Stimulated activated CD4-positive, alpha-beta T cell treated with anti-CD3 and anti-CD28 coated beads, Interleukin-12 subunit alpha, Interleukin-12 subunit beta, amount 100 ng/mL, for 48 hours (primary cell): ENCODE results near the gene NEK6.

ENCODE experiments used
- DNase-seq, 3 donors: peaks; one replicate each; pipeline ENCODE4 v3.0.0-alpha.2; 2020; ENCODE audit warnings: low read depth in 2 of 3, low spot score in 1 of 3

Gene NEK6

GRCh38 chr9:124340219-124341069 lies 82.7 kb downstream of the NEK6 start:
- DNase-seq: no peak

GRCh38 chr9:124341455-124342170 lies 83.9 kb downstream of the NEK6 start:
- DNase-seq: no peak

DNA sequence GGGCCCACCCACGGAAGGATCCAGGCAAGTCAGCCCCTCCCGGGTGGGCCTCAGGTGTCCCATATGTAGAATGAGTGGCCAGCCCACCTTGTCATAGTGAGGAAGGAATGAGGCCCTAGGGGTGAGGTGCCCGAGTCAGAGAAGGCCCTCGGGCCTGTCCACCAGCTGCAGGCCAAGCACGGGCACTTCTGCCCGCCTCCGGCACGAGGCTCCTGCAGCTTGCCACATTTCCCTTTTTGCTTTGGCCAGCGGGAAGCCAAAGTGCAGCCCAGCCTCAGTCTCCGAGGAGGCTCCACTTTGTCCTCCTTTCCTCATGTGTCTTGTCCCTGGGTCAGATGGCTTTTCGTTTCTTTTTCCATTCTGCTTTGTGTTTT lies 84.6 kb downstream of the NEK6 start:
- no peak for DNase-seq

- no peak for DNase-seq
These were observed 85.2 kb downstream of the NEK6 start for GRCh38 chr9:124342776-124343485.

- DNase-seq: no peak
These were observed 86.0 kb downstream of the NEK6 start for GRCh38 chr9:124343533-124344290.

DNA sequence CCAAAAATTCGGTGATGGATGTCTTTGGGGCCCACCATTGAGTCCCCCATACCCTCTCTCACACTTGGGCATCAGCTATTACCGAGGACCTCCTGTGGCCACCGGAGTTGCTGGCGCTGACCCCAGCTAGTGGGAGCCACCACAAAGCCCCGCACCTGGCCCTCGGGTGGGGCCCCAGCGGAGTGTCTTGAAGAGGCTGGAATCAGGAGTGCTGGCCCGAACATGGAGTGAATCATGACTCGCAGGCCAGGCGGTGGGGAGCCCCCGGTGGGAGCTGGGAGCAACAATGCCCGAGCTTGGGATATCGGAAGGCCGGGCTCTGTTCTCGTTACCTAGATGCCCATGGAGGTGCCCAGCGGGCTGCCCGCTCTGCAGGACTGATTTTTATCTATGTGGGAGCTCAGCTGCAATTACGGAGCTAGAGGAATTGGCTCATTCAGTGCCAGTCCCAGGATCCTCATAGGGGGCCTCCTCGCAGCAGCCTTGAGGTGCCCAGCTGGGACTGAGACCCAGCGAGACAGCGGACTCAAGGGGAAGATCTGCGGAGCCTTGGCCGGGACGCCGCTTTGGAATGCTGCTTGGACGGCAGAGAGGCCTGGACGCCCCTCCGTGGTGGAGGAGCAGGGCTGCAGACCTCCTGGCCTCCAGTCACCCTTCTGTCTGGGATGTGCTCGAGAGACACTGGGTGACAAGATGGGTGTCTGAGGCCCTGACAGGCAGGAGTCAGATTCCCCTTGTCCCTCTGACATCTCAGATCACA lies 86.7 kb downstream of the NEK6 start:
- no peak for DNase-seq

- no peak for DNase-seq
These were observed 87.3 kb downstream of the NEK6 start for GRCh38 chr9:124345063-124345462.

DNA sequence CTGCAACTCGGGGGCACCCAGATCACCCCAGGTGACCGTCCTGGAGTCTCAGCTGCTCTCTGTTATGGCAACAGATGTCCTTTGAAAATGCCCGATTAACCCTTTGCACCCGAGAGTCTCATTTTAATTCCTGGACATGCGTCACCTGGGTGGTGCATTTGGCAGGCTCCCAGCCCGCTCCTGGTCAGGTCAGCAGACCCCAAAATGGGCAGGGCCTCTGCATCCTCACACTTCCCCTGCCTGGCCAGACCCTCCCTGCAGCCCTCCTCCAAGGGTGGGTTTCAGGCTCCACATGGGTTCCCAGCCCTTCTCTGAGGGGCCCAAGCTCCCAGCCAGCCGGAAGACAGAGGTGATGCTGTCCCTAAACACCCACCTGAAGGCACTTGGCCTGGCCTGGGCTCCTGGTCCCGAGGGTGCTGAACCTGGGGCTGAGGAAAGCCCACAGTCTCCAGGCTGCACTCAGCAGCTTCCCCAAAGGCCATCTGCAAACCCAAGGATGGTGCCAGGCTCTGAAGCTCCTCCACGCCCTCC lies 88.1 kb downstream of the NEK6 start:
- DNase-seq: no peak

DNA sequence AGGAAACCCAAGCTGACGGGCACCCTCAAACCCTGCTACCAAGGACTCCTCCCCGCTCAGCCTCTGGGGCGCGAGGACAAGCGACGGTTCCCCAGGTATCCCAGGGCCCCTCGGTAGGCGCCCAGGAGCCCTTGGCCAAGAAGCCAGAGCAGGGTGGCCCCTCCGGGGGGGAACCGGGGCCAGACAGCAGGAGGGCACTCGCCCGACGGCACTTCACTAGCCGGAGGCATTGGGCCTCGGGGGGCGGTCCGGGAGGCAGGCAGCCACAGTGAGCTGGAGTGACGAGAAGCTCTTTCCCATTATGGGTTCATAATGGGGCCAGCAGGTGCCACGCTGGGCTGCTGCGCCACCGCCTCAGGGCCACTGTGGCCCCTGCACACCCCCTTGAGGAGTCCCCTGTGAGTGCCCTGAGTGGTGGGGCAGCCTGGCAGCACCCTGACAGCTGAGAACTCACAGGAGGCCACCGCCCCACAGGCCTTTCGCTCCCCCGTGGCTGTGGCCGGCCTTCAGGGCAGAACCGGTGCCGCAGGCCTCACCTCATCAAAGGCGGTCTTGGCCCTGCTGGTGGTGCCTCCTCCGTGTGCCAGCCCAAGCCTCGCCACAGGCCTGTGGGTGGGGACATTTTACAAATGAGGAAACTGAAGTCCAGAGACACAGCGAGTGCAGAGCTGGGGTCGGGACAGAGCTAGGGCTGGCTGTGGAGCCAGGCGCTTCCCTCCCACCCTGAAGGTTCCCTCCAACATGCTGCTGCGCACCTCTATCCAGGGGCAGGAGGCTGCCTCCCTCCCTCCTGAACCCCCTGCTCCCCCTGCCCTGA lies 88.8 kb downstream of the NEK6 start:
- no peak for DNase-seq

GRCh38 chr9:124347206-124347967 lies 89.6 kb downstream of the NEK6 start:
- no peak for DNase-seq

GRCh38 chr9:124347968-124348358 lies 90.2 kb downstream of the NEK6 start:
- DNase-seq: no peak

- no peak for DNase-seq
These were observed 90.6 kb downstream of the NEK6 start for GRCh38 chr9:124348363-124348762.

- DNase-seq: no peak
These were observed 91.1 kb downstream of the NEK6 start for GRCh38 chr9:124348831-124349230.

DNA sequence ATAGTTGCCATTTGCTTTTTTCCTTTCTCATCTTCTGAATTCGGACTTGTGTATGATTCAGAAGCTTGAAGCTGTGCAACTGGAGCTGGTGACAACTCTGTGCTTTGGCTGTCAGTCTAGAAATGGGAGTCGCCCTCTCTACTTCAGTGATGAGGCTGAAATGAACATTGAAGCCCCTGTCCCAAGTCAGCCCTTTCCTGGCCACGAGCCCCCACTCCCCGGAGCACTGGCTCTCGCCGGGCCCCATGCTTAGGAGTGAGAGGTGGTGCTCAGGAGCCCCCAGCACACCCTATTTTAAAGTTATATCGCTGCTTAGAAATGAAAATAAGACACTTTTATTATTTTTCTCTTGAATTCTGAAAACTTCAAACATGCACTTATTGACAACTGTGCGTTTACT lies 91.5 kb downstream of the NEK6 start:
- no peak for DNase-seq

DNA sequence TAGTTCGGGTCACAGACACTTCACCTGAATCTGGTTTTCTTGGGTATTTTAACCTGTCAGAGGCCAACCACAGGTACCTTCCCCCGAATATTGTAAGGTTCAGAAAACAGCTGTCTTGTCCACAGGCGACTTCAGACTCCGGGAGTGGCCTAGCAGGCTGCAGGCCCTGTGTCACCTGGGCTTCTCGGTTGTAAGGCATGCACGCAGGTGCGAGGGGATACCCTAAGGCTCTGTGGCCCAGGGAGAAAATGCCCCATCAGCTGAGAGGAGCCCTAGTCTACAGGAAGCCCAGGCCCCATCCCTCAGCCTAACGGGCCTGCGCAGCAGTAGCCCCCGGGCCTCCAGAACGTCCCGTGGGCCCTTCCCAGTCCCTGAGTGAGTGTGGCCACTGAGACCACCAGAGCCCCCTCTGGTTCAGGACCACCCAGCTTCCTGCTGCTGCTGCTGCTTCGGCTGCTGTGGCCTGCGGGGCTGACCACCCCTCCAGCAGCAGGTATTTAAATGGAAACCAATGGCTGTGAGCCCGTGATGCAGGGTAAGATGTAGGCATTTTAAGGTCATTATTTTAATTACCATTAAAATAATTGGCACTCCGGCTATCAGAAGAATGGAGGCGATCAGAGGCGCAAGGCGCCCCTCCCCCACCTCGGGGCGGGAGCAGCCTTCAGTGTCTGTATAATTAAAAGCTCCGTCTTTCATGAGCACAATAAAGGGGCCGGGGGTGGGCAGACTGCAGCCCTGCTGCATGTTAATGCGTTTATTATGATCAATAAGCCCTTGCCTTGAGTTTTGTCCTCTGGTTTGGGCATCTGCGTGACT lies 92.1 kb downstream of the NEK6 start:
- DNase-seq: no peak

DNA sequence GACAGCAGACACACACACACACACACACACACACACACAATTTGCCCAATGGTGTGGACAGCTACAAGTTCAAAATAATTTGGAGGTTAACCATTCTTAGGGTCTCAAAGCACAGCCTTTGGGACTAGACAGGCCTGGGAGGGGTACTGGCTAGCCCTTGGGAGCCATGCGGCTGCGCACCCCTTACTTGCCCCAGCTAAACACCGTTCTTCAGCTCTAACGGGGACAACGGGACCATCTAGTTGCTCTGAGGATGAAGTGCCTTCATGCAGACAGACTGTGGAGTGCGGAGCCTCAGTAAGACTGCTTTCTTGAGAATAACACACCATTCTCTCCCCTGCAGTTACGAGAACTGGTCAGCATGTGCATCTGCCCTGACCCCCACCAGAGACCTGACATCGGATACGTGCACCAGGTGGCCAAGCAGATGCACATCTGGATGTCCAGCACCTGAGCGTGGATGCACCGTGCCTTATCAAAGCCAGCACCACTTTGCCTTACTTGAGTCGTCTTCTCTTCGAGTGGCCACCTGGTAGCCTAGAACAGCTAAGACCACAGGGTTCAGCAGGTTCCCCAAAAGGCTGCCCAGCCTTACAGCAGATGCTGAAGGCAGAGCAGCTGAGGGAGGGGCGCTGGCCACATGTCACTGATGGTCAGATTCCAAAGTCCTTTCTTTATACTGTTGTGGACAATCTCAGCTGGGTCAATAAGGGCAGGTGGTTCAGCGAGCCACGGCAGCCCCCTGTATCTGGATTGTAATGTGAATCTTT lies 92.9 kb downstream of the NEK6 start:
- DNase-seq: no peak
